NCI-H2081 treated with DMSO at 0.1 percent for 48 hours (cell line): ENCODE data around the gene CAMK1D.

ENCODE experiments used
- DNase-seq: peaks from one replicate; lab custom pipeline; 2025; lab: John Stamatoyannopoulos, UW

CAMK1D gene

DNA sequence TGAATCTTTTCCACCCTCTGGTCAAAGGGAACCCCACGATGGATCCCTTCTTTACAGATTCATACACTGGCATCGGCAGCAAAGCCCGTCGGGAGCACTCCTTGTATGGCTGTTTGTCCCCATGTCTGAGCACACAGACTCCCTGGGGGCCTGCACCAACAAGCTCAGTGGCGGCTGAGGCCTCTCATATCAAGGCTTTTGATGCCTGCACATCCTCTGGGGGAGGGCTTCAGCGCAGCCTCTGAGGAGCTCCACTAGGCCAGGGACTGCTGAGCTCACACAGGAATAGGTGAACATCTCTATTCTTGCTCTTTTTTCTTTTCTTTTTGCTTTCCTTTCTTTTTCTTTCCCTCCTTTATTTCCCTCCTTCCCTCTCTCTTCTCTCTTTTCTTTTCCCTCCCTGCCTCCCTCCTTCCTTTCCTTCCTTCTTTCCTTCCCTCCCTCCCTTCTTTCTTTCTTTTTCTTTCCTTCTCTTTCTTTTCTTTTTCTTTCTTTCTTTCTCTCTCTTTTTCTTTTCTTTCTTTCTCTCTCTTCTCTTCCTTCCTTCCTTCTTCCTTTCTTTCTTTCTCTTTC, 477.5 kb downstream of the CAMK1D start:
- DNase-seq, result no peak

DNA sequence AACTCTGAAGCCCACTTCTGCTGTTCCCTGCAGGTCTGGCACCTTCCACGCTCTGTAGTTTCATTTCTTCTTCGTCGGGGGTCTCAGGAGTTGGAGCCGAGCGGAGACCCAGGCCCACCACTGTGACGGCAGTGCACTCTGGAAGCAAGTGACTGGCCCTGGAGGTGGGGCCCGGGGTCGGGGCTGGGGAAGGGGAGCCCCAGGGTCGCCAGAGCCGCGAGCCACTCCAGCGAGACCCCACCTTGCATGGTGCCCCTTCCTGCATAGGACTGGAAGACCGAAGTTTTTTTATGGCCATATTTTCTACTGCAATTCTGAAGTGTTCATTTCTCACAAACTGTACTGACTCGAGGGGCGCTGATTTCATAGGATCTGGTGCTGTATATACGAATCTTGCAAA, 479.4 kb downstream of the CAMK1D start:
- DNase-seq, result no peak

DNA sequence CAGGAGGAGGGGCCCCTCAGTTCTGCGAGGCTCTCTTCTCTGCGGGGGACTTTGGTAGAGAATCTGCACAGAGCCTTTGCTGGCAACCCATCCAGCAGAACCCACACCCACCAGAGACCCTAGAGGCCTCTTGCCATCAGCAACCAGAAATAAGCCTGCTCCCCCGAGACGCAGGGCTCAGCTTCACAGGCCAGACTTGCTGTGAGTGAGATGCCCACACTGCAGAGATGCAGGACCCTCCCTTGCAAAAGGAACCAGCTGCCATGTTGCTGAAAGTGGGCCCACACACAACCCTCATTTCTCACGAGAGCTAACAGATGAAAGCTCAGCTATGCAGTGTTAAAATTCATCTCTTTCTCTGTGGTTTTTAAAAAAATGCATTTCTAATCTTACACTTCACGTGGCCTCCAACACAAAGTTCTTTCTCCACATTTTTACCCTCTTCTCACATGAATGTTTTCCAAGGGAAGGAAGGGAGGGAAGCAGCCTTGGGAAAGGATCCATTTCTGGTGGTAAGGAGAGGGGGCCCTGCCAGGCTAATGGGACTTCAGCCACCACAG, 480.6 kb downstream of the CAMK1D start:
- DNase-seq, result no peak

DNA sequence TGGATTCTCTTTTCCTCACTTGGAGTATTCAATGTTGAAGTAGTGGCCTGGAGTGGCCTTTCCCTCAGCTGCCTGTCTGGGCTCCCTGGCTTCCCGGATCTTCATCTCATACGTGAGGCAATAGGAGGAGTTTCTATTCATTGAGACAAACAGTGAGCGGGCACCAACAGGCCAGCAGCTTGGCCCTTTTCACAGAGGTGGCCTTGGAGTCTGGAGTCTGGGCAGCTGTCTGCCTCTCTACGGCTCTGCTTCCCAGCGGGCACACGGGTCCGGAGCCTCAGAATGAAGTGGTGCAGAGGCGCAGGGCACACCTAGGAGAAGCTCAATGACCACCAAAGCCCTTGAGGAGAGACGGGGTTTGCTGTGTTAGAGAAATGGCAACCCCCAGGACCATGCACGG, 482.7 kb downstream of the CAMK1D start:
- no peak for DNase-seq

DNA sequence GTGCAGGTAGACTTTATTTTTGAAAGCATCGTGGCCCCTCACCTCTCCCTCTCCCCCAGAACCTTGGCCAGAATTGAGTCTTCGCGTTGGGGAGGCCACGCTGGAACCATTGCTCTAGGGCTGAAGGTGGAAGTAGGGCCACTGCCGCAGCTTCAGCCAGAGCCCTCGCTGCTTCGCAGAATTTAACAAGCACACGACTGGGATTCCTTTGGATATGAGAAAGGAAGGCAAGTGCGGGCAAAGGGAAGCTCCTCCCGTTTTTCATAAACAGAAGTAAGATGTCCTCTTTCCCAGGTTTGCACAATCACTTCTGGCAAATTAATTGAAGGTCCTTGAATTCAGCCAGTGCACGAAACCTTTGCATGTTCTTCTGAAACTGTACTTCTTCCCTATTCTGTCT, 484.1 kb downstream of the CAMK1D start:
- no peak for DNase-seq

DNA sequence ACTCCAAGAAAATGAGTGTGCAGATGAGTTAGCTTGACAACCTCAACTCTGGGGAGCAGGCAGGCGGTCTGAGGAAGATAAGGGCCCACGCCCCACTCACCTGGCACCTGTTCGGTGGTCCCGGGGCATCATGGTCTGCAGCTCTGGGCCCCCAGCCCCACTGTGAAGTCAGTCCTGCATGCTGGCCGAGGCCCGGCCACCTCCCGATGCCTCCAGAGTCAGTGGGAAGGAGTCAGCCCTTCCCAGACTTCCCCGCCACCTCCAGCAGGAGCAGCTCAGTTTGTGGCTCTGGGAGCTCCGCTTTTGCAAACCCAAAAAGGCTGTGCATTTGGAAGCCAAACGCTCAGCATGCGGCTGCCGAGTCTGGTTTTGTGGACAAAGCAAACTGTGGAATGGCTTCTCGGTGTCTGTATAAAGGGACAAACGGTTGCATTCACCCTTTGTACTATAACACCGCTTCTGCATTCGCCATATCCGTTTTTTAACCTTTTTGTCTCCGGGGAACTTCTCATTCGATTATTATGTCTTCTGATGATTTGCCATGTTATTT, 484.8 kb downstream of the CAMK1D start:
- no peak for DNase-seq

DNA sequence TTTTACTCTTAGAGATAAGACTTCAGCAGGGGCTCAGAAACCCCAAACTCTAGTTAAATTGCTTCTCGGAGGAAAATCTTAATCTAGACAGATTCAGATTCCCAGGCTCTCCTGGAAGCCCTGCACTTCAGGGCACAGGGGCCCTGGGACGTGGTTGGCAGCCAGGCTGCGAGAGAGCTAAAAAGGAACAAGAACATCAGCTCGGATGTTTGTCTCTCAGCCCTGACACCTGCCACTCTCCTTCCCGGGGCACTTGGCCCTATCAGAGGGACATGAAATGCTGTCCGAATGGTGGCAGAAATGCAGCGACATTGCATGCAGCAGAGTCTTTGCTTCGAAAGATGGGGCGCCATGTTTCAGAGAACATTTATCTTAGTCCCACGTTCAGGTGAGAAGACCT, 485.4 kb downstream of the CAMK1D start:
- DNase-seq, result no peak

DNA sequence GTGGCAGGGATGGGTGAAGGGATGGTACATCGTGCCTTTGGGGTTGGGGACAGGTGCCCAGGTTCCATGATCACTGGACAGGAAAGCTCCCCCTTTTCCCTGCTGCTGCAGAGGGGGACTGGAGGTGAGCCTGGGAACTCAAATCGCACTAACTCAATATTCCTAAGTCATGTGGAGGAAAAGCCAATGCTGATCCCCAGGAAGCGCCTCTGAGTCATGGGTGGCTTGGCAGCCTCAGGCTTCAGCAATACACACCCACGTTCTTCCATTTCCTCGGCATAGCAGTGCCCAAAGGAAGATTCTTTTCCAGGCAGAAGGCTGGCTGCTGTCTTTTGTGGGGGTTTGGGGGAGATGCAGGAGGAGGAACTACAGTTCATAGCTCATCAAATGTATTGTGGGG, 486.4 kb downstream of the CAMK1D start:
- no peak for DNase-seq

DNA sequence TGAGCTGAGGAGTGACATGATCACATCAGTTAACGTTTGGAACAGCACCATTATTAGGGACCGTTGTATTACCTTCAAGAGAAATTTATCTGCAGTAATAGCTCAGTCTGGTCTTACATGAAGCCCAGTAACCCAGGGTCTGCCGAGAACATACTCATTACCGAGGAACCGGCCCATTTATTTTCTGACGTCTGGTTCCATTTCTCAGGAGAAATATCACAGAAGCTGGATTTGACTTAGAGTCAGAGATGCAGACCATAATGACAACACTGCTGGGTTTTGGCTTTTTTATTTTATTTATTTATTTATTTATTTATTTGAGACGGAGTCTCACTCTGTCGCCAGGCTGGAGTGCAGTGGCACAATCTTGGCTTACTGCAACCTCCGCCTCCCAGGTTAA, 489.0 kb downstream of the CAMK1D start:
- DNase-seq, result no peak

DNA sequence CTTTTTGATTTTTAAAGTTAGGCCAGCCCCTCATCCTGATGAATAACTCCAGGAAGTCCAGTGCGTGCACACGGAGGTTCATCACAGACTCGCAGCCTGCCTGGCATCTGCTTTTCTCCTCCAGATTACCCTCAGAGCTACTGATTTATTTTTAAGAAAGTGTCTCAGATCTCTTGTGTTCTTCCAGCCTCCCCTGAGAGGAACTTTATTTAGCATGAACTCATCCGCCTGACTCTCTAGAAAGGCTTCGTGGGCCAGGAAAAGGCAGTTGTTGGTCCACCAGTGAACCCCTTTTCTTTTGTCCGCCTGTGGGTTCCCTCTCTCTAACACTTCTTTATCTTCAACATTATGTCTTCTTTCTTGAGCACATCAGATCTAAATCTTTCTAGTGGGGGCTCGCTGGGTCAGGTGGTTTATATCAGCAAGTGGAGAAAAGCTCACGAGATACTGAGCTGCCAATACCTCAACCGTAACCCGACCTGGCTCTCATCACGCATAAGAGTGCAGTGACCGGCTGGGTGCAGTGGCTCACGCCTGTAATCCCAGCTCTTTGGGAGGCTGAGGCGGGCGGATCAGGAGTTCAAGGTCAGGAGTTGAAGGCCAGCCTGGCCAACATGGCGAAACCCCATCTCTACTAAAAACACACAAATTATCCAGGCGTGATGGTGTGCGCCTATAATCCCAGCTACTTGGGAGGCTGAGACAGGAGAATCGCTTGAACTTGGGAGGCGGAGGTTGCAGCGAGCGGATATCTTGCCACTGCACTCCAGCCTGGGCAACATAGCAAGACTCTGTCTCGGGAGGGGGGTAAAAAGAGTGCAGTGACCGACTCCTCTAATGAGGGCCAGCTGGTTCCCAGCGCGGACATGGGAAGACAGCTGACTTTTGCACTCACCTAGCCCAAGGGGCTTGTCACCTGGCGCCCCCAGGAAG, 489.9 kb downstream of the CAMK1D start:
- no peak for DNase-seq

DNA sequence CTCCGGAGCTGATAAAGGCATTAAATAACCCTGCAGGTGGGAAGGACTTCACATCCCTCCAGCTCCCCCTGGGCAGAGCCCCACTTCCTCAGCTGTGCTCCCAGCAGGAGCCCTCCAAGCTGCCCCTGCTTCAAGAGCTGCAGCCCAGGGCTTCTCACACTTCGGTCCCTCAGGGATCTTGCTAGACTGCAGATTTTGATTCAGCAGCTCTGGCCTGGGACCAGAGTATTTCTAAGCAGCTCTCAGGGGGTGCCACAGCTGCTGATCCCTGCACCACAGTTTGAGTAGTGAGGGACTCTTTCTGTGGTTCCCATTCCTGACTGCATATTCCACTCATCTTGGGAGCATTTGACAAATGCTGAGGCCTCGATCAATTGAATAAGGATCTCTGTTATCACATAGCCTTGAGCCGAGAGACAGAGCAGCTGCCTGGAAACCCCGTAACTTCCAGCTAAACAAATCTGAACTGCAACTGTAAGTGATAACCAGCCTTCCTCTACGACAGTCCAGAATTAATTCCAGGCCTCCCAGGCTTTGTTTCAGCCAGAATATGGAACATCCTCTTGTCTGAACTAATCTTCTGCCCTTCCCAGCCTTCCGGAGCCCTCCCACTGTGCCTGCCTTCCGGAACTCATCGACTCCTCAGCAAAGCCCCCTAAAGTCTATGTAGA, 490.7 kb downstream of the CAMK1D start:
- no peak for DNase-seq

DNA sequence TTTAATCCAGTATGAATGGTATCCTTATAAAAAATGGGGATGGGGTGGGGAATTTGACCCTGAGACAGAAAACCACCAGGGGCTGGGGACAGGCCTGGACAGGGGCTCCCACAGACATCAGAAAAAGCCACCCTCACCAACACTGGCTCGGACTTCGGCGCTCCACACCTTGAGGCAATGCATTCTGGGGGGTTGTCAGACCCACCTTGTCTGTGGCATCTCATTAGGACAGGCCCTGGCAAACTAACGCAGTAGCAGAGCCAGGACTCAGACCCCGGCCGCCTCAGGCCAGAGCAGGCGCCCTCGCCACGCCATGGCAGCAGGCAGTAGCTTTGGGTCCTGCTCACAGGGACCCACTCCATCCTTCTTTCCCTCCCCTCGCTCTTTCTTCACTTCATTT, 492.1 kb downstream of the CAMK1D start:
- DNase-seq, result no peak

DNA sequence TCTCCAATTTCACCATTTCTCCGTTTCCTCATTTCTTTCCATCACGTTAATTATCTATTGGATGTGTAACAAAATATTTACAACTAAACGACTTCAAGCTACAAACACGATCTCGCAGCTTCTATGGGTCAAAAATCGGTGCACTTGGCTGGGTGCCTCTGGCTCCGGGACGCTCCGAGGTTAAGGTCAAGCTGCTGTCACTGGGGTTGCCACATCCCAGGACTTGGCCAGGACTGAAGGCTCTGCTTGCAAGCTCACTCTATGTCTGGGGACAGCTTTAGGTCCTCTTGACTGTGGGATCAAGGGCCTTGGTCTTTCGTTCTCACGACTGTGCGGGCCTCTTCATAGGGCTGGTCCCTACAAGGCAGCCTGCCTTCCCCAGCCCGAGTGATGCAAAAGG, 492.5 kb downstream of the CAMK1D start:
- DNase-seq, result no peak

DNA sequence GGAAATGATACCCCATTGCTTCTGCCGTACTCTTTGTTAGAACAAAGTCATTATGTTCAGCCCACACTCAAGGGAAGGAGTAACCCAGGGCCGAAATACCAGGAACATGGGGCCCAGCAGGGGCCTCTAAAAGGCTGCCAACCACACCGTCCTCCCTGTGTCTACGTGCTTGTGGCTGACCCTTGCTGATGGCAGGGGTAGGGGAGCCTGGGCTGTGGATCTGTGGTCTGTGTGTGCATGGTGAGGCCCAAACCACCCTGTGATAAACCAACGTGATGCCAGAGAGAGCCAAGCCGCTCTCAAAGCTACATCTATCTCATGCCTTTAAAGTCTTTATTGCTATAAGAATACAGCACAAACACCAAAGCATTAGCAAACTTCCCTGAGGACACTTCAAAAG, 493.0 kb downstream of the CAMK1D start:
- no peak for DNase-seq

DNA sequence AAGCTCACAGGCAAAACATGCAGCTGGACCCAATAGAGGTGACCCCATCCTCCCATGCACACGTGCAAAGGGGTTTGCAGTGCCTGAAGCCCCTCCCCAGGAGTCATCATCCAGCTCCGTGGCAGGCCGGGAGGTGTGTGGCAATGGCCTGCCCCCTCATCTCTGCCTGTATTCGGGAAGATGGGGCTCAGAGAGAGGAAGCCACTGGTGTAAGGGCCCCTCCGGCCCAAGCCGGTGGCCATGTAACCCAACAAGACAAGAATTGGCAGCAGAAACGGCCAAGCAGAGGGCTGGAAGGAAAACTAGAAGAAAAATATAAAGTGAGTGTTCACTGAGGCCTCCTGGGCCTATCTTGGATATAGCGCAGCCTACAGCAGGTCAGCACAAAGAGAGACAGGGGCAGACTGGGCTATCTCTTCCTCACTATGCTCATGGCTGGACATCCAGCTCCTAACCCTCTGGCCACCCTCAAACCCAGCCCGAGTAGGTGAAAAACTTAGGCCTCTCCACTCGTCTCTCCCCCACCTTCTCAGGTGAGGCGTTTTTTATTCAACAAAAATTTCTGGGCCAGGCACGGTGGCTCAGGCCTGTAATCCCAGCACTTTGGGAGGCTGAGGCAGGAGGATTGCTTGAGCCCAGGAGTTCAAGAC, 494.1 kb downstream of the CAMK1D start:
- DNase-seq, result no peak

DNA sequence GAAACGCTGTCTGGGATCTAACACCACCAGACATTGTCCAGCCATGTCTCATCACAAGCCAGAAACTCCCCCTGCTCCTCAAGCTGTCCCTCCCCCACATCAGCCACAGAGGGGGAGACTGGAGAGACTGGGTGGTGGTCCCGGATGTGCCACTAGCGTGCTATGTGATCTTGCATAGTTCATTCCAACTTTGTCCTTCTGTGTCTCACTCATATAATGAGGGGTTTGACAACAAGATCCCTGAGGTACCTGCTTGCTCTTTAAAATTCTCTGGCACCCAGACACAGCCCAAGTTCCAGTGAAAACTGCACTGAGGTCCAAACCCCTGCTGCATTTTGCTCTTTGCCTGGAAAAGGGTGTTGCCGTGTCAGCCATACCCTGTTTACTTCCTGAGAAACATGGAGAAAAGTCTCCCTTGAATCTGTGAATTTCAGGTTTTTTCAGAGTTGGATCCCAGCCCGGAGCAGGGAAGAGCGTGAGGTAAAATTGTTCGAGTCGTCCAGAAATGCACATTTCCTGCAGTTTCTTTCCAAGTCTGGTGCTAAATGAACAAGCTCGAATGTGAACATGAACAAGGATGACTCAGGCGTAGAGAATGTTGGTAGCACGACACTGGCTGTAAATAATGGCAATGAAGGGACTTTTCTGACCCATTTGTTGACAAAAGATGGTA, 495.6 kb downstream of the CAMK1D start:
- DNase-seq, result no peak

DNA sequence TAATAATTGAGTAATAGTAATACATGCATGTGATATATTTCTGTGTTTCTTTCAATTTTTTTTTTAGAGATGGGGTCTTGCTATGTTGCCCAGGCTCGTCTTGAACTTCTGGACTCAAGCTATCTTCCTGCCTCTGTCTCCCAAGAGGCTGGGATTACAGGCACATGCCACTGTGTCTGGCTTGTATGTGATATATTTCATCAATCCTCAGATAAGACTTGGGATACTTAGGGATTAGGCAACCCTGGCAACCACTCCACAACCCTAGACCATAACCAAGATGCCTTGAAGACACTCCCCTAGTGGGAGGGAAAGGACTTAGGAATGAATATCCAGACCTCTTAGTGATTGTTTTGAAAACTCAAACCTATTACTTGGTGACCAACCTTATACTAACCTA, 497.4 kb downstream of the CAMK1D start:
- no peak for DNase-seq

DNA sequence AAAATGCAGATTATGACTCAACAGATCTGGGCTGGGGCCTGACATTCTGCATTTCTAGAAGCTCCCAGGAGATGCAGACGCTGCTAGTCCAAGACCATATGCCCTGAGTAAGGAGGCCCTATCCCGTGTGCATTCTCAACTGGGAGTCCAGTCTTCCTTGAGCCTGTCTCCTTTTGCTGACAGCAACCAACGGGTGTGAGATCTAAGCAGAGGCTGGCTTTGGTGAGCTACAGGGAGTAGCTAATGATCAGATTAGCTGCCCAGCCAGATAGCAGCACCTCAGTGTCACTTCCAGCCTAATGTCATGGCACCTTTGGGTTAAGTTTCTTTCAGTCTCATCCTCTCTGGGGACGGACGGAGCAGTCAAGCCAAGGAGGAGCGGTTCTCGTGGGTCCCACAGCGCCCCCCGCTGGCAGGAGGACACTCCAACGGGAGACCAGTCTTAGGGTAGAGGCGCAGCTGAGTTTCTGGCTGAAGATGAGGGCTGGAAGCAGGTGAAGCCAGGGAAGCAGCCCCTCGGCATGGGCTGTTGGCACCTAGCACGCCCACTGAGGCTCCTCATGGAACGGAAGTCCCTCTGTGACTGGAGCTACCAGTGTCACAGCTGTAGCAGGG, 498.1 kb downstream of the CAMK1D start:
- no peak for DNase-seq

DNA sequence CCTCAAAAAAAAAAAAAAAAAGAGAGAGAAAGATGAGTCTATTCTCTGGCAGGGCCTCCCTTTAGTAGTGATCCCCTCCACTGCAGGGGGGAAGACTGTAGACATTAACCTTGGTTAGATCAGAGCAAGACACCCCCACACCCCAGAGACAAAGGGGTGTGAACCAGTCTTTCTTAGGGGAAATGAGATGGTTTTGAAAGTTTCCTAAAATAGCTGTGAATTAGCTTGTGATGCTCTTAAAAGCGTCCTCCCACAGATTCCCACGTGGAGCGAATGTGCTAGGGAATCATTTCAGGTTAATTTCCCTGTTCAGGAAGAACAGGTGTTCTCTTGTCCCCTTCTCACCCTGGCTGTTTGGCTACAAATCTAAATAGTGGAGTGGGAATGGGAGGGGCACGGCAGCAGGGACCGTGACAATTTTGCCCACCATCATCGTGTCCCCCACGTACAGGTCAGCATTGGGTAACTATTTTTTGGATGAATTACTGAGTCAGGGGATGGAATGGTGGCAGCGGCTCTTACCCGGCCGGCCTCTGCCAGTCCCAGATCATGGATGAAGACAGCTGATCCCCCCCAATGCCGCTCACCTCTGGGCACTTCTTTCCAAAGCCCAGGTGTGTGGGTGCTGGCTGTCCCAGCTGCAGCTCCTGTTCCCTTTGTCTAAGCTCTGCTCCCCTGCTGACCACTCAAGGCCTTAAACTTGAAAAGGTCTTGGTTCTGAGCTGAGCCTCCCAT, 499.3 kb downstream of the CAMK1D start:
- DNase-seq, result no peak
